Gastroesophageal sphincter (tissue), 4 donors: ENCODE measurements around the gene SRD5A2. TPM values are rescaled to one million over a fixed set of nuclear protein-coding genes. Genes with fewer than 3 reads are reported as not detected.

ENCODE experiments used
- ATAC-seq: fragments of 150-250 bp; one replicate; pipeline ENCODE4 v1.9.1; 2016; ENCODE audit warnings: mild to moderate bottlenecking, moderate library complexity
- H3K27ac ChIP-seq, 4 donors: fragments of 200-600 bp; sonication (generic) in 3 of 4; 1 replicate in 3 of 4; 2 replicates in 1 of 4; pipeline ENCODE4 v1.5.1; 2016 to 2019
- H3K27me3 ChIP-seq: fragments of 200-600 bp; sonication (generic); one replicate; pipeline ENCODE4 v1.5.1; 2019
- H3K36me3 ChIP-seq, 2 donors: fragments of 200-600 bp; sonication (generic); one replicate each; pipeline ENCODE4 v1.5.1; 2019; ENCODE audit warnings: control low read depth in 1 of 2
- H3K4me1 ChIP-seq, 3 donors: fragments of 200-600 bp; sonication (generic); 1 replicate in 2 of 3; 2 replicates in 1 of 3; pipeline ENCODE4 v1.5.1; 2016 to 2019; ENCODE audit warnings: control low read depth in 2 of 3
- H3K4me3 ChIP-seq, 2 donors: fragments of 200-600 bp; sonication (generic); one replicate each; pipeline ENCODE4 v1.5.1; 2019; ENCODE audit warnings: mild to moderate bottlenecking in 1 of 2, moderate library complexity in 1 of 2
- H3K9me3 ChIP-seq, 3 donors: fragments of 200-600 bp; sonication (generic); one replicate each; pipeline ENCODE4 v1.5.1; 2017 to 2019; ENCODE audit warnings: control low read depth in 2 of 3
- EP300 ChIP-seq: sonication (generic); formaldehyde crosslinking; IDR thresholded peaks from one replicate; pipeline ENCODE4 v1.6.1; 2017; ENCODE audit warnings: antibody characterized with exemption, mild to moderate bottlenecking
- POLR2A ChIP-seq, 2 donors: fragments of 450-650 bp; IDR thresholded peaks; one replicate each; pipeline ENCODE4 v1.6.1; 2017; ENCODE audit warnings: antibody characterized with exemption in 2 of 2, mild to moderate bottlenecking in 2 of 2, moderate library complexity in 1 of 2
- POLR2AphosphoS5 ChIP-seq: sonication (generic); formaldehyde crosslinking; IDR thresholded peaks from one replicate; pipeline ENCODE4 v1.6.1; 2017; ENCODE audit warnings: antibody characterized with exemption
- WGBS, 2 donors: methylation state at CpG; one replicate each; pipeline ENCODE4 v1.1.5; 2018; ENCODE audit warnings: low coverage in 1 of 2; 5-methylcytosine and 5-hydroxymethylcytosine counted together
- total RNA-seq, 4 donors: library from RNA; depleted of rRNA; stranded (reverse); fragments of >200 nt; gene quantifications; one replicate each; pipeline ENCODE4 v1.1.0, GENCODE V29; 2016
- TF ChIP-seq, protein P1 (sequence below), 4 experiments: fragments of 200-600 bp in 2 of 4; fragments of 450-650 bp in 2 of 4; sonication (generic) in 1 of 4; IDR thresholded peaks; one replicate each; pipeline ENCODE4 v1.5.1; 2017 to 2019; ENCODE audit warnings: antibody characterized with exemption in 4 of 4, mild to moderate bottlenecking in 2 of 4, moderate library complexity in 2 of 4

SRD5A2 gene
- total RNA-seq, 4 donors from 2014 or later = not detected

DNA sequence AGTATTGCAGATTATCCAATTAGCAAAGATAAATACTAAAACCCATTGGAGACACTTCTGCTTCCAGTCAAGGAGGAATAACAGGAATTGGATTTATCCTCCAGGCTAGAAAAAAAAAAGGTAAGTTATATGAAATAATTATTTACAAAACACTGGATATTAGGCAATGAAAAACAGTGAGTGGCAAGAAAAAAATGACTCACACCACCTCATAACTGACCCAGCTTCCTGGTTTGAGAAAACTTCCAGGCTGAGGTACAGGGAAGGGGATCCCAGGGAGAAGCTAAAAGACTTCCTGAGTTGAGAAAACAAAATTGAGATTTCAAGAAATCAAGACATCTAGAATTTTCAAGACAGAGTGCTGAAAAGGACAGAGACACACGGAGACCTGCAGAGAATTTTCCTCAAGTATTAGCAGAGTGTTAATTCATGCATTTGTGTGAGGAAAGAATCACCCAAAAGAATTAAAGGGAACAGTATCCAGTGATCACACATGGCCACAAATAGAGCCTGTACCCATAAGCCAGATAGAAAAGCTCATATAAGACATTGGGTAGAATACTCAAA, 17.4 kb downstream of the SRD5A2 start:
- no peaks in the 10 kb centered on the region for H3K4me1 ChIP-seq
- H3K9me3 ChIP-seq = no peaks in the 10 kb centered on the region
- no peak for ATAC-seq
- H3K27me3 ChIP-seq = no peaks in the 10 kb centered on the region
- 30% methylated on average over 1 of the region's 1 CpG; no CpG with 5 or more reads in 1 of the 2 donors for WGBS, 2 donors
- no peaks in the 10 kb centered on the region for H3K36me3 ChIP-seq
- H3K27ac ChIP-seq = no peak overlapping the region
- no peak for TF ChIP-seq EP300
- no peak for TF ChIP-seq POLR2A (IDR thresholded peaks at IDR 0.05)
- TF ChIP-seq, protein P1, sequence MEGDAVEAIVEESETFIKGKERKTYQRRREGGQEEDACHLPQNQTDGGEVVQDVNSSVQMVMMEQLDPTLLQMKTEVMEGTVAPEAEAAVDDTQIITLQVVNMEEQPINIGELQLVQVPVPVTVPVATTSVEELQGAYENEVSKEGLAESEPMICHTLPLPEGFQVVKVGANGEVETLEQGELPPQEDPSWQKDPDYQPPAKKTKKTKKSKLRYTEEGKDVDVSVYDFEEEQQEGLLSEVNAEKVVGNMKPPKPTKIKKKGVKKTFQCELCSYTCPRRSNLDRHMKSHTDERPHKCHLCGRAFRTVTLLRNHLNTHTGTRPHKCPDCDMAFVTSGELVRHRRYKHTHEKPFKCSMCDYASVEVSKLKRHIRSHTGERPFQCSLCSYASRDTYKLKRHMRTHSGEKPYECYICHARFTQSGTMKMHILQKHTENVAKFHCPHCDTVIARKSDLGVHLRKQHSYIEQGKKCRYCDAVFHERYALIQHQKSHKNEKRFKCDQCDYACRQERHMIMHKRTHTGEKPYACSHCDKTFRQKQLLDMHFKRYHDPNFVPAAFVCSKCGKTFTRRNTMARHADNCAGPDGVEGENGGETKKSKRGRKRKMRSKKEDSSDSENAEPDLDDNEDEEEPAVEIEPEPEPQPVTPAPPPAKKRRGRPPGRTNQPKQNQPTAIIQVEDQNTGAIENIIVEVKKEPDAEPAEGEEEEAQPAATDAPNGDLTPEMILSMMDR (IDR thresholded peaks at IDR 0.05) = no peak
- TF ChIP-seq POLR2AphosphoS5 = no peak
- H3K4me3 ChIP-seq = no peak overlapping the region

DNA sequence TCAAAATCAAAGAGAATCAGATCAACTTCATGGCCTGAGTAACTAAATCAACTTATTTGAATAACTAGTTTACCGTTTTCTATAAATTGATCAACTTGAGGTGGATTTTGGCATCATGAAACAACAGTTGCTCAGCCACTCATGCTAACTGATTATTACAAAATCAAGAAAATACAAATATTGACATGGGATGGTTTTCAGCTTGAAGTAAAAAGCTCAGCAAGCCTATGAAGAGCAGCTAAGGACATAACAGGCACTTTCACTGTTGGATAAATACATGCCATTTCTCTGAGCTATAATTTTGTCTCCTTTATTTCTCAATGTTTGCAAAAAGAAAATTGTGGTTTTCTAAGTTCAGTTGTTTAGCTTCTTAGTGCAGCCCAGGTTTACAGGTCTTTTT, 18.9 kb downstream of the SRD5A2 start:
- H3K27me3 ChIP-seq = no peaks in the 10 kb centered on the region
- no peak overlapping the region for H3K27ac ChIP-seq
- no peak for ATAC-seq
- TF ChIP-seq POLR2AphosphoS5 (no peak), EP300 (no peak), POLR2A (IDR thresholded peaks at IDR 0.05) (no peak)
- TF ChIP-seq, protein P1 (IDR thresholded peaks at IDR 0.05) = no peak
- WGBS, 2 donors = 25 to 40% methylated on average over 1 of the region's 1 CpG
- H3K9me3 ChIP-seq = peaks cover 0 to 2% (median 0%) of the 10 kb centered on the region in 3 donors
- no peaks in the 10 kb centered on the region for H3K36me3 ChIP-seq
- H3K4me3 ChIP-seq = no peak overlapping the region
- no peaks in the 10 kb centered on the region for H3K4me1 ChIP-seq

DNA sequence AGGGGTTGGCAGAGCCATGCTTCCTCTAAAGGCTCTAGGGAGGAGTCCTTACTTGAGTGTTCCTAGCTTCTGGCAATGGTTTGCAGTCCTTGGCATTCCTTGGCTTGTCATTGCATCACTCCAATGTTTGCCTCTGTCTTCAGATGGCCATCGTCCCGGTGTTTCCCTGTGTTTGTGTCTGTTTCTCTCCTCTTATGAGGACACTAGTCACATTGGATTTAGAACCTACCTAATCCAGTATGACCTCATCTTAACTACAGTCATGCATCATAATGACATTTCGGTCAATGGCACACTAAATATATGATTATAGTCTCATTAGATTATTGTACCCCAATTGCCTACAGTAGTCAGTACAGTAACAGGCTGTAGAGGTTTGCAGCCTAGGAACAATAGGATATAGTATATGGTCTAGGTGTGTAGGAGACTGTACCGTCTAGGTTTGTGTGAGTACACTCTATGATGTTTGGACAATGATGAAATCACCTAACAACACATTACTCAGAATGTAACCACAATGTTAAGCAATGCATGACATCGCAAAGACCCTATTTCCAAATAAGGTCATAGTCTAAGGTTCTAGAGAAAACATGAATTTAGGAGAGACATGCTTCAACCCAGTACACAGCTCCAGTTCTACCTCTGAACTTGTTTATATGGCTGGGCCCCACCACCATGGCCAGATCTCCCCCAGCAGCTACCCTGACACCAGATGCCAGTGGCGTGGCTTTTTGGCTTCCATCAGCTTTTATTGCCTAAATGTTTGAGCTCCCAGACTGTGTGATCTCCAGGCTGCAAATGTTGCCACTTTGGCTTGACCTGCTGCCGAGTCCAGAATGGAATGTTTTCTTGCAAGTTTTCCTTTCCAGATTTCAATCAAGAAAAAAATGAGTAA, 22.1 kb downstream of the SRD5A2 start:
- H3K4me1 ChIP-seq = no peaks in the 10 kb centered on the region
- H3K27ac ChIP-seq = no peak overlapping the region
- no peak for ATAC-seq
- WGBS, 2 donors = 61 to 81% methylated on average over 6 to 7 of the region's 7 CpGs
- H3K9me3 ChIP-seq = peaks cover 0 to 15% (median 0%) of the 10 kb centered on the region in 3 donors
- no peaks in the 10 kb centered on the region for H3K27me3 ChIP-seq
- TF ChIP-seq POLR2AphosphoS5 (no peak), POLR2A (IDR thresholded peaks at IDR 0.05) (no peak), EP300 (no peak)
- TF ChIP-seq, protein P1 (IDR thresholded peaks at IDR 0.05) = no peak
- H3K36me3 ChIP-seq = no peaks in the 10 kb centered on the region
- no peak overlapping the region for H3K4me3 ChIP-seq

DNA sequence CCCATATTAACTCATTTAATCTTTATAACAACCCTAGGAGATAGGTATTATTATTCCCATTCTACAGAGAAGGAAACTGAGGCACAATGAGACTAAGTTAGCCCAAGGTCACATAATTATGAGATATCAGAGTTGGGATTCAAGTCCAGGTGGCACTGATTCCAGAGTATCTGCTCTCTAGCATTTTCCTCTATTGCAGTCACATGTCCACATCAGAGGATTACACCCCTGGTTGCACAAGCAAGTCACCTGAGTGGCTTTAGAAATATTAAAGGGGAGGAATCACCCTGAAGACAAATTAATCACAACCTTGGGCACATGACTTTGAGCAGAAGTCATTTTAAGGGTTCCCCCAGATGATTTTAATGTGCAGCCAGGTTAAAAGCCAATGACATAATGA, 23.8 kb downstream of the SRD5A2 start:
- TF ChIP-seq EP300 = no peak
- TF ChIP-seq, protein P1 (IDR thresholded peaks at IDR 0.05) = no peak
- no peak for TF ChIP-seq POLR2A (IDR thresholded peaks at IDR 0.05)
- TF ChIP-seq POLR2AphosphoS5 = no peak
- no peak overlapping the region for H3K4me3 ChIP-seq
- H3K27ac ChIP-seq = no peak overlapping the region
- no peaks in the 10 kb centered on the region for H3K4me1 ChIP-seq
- ATAC-seq = no peak
- H3K36me3 ChIP-seq = no peaks in the 10 kb centered on the region
- H3K27me3 ChIP-seq = no peaks in the 10 kb centered on the region
- H3K9me3 ChIP-seq = peaks cover 0 to 30% (median 0%) of the 10 kb centered on the region in 3 donors
